ENCODE results near the gene PAQR7.

PAQR7 gene

GRCh38 chr1:25815208-25816111 is 60.0 kb downstream of the PAQR7 start:
- no peak for DNase-seq

DNA sequence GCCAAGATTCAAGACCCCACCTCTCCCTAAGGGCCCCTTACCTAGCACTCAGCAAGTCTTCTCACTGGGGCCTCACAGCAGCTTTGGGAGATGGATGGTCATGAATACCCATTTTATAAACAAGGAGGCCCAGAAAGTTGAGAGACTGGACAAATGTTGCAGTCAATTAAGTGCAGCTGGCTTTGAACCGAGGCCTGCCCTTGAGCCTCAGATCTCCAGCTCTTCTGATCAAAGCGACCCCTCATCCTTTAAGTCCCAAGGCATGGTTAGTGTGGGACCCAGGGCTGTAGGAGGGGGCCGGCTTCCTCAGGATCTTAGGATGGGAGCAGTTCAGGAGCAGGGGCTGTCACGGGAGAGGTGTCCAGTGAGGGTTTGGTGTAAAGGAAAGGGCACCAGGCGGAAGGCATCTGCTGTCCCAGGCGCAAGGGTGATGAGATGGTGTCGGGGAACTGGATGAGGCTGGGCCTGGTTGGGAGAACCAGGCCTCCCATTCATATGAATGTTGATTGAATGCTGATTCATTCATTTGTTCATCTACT is 60.9 kb downstream of the PAQR7 start:
- DNase-seq = no peak

- no peak for DNase-seq
Measured at GRCh38 chr1:25813734-25814471, 61.6 kb downstream of the PAQR7 start.

DNA sequence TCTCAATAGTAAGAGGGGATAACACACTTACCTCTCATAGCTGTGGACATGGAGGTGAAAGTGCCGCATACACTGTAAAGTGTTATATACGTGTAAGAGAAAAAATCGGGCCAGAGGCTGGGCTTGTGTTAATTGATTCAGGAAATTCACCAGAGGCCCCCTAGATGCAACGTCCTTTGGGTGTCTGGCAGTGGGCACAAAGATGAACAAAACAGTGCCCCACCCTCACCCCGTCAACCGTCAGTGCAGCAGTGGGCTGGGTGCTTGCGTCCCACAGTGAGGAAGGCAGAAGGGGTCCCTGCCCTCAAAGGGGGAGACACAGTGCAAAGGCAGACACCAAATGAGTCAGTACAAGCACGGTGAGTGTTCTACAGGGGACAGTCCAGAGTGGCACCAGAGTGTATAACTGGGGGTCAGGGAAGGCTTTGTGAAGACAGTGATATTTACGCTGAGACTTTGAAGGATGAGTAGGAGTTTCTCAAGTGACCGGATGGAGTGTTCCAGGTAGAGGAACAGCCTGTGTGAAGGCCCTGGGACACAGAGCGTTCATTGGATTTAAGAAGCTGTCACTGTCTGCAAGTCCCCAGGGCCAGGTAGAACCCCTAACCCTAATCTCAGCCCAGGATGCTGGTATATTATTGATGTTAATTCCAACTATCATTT is 62.3 kb downstream of the PAQR7 start:
- DNase-seq = no peak
